WERI-Rb-1 (cell line): ENCODE data around the gene MZB1.

Experiments used
- DNase-seq: peaks from one replicate; pipeline ENCODE4 v3.0.0-alpha.2; 2020
- H3K27ac ChIP-seq: fragments of 250-450 bp; sonication (Bioruptor Pico); 2 replicates; pipeline ENCODE4 v1.5.1; 2020; ENCODE audit warnings: mild to moderate bottlenecking, moderate library complexity
- H3K27me3 ChIP-seq: fragments of 250-450 bp; sonication (Bioruptor Pico); 2 replicates; pipeline ENCODE4 v1.5.1; 2021; ENCODE audit warnings: mild to moderate bottlenecking, low read depth, moderate library complexity; ENCODE audit not compliant: insufficient read depth, severe bottlenecking
- H3K36me3 ChIP-seq: fragments of 250-450 bp; sonication (Bioruptor Pico); 2 replicates; pipeline ENCODE4 v1.5.1; 2020; ENCODE audit warnings: mild to moderate bottlenecking, moderate library complexity
- H3K4me3 ChIP-seq: 2 replicates; pipeline ENCODE4 v1.5.1; 2011; ENCODE audit warnings: low read depth, mild to moderate bottlenecking, control low read depth, low read length
- H3K9me3 ChIP-seq: fragments of 250-450 bp; sonication (Bioruptor Pico); 2 replicates; pipeline ENCODE4 v1.5.1; 2021; ENCODE audit warnings: mild to moderate bottlenecking, moderate library complexity; ENCODE audit not compliant: severe bottlenecking
- TF ChIP-seq, protein P1 (sequence below): IDR thresholded peaks from 2 replicates; pipeline ENCODE4 v1.5.1; 2011; ENCODE audit warnings: low read depth, mild to moderate bottlenecking, control low read depth, inconsistent platforms, low read length

MZB1 gene

DNA sequence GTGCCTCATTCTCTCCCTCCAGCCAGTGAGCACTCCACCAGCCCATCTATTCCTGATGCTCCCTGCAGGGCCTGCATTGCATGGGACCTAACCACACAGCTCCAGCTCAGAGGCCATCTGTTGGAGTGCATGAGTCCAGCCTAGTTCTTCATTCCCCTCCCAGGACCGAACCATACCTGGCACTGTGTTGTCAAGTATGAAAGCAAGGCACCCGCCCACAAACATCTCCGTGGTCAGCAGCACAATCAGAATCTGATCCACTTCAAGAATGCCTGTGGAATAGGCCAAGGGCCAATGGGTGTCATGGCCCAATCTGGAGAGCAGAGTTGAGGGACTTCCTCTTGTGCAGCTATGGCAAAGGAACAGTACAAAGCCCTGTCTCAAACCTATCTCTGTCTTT lies 12.5 kb downstream of the MZB1 start:
- Histone ChIP-seq H3K36me3 (peaks cover 7% of the 10 kb centered on the region; the same call in 1 of the 2 replicates), H3K27me3 (no peaks in the 10 kb centered on the region), H3K27ac (no peak overlapping the region), H3K4me3 (no peak overlapping the region), H3K9me3 (no peaks in the 10 kb centered on the region)
- TF ChIP-seq, protein P1, sequence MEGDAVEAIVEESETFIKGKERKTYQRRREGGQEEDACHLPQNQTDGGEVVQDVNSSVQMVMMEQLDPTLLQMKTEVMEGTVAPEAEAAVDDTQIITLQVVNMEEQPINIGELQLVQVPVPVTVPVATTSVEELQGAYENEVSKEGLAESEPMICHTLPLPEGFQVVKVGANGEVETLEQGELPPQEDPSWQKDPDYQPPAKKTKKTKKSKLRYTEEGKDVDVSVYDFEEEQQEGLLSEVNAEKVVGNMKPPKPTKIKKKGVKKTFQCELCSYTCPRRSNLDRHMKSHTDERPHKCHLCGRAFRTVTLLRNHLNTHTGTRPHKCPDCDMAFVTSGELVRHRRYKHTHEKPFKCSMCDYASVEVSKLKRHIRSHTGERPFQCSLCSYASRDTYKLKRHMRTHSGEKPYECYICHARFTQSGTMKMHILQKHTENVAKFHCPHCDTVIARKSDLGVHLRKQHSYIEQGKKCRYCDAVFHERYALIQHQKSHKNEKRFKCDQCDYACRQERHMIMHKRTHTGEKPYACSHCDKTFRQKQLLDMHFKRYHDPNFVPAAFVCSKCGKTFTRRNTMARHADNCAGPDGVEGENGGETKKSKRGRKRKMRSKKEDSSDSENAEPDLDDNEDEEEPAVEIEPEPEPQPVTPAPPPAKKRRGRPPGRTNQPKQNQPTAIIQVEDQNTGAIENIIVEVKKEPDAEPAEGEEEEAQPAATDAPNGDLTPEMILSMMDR: no peak
- no peak for DNase-seq

DNA sequence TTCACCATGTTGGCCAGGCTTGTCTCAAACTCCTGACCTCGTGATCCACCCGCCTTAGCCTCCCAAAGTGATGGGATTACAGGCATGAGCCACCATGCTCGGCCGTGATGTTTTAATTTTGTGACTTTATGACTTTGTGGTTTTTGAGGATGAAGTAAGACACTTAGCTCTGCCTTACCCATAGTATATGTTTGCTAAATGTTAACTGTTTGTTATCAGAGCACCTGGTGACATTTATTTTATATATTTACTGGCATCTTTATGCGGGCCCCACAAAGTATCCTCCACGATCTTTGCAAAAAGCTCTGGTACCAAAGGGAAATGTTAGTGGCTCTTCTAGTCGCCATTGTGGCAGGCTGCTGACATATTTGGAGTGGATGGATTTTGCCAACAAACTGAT lies 13.3 kb downstream of the MZB1 start:
- TF ChIP-seq, protein P1: no peak
- no peak overlapping the region for H3K27ac ChIP-seq
- peaks cover 14% of the 10 kb centered on the region for H3K36me3 ChIP-seq
- no peaks in the 10 kb centered on the region for H3K9me3 ChIP-seq
- H3K4me3 ChIP-seq: no peak overlapping the region
- DNase-seq: no peak
- no peaks in the 10 kb centered on the region for H3K27me3 ChIP-seq

DNA sequence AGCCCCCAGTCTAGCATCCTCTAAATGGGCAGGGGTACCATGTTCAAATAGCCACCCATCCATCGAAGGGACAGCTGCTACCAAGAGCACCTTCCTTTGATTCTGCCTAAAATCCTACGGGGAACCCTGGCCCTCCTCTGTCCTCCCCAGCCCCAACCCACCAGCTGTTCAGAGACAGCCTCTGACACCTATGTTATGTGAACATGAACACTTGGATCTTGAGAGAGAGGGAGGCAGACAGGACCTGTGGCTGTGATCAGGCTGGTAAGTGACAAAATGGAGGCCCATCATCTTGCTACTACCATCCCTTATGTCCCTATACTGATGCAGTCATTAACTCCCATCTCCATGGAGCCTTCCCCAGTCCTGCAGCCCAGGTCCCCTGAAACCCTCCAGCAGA lies 14.8 kb downstream of the MZB1 start:
- no peak overlapping the region for H3K27ac ChIP-seq

DNA sequence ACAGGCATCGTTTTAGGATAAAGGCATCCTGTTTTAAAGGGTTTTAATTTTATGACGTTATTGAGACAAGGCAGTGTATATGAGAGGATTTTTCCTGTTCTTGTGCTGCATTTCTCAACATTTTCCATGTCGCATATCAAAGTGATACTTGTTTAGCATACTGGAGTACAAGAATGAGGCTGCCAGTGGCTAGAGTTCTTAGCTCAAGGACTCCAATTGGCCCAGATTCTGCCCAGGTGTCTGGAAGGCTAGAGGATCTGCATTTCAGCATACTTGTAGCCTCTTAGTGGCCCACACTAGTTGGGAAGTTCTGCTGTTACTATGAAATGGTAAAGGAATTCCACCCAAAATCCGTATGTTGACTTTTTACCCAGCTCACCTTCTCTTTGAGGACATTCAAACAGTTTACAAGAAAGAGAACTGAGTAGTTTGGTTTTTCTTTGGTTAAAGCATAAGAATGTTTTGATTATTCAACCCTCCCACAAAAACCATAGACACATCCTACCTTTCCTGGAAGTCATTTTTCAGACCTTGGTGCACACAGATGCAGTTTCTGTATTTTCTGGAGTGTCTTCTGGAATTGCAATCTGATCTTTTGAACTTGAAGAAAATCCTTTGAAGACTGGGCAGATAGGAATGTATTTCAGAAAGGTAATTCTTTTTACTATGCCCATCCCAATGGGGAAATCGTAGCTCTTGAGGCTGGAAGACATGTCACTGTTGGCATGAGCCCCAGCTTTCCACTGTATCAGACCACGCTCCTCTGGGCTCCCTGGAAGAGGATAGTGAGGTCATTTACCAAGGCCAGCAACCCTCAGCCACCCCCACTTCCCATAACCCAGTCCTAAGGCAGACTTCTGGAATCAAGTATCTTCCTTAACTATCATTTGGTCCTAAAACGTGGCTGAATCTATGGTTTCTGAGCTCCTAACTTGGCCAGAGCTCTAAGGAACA lies 18.0 kb downstream of the MZB1 start:
- H3K36me3 ChIP-seq: peaks cover 50% of the 10 kb centered on the region
- H3K9me3 ChIP-seq: no peaks in the 10 kb centered on the region
- H3K4me3 ChIP-seq: no peak overlapping the region
- no peak for DNase-seq
- H3K27me3 ChIP-seq: no peaks in the 10 kb centered on the region
- H3K27ac ChIP-seq: no peak overlapping the region
- TF ChIP-seq, protein P1: no peak

More for the DNA sequence above, 14.8 kb downstream of the MZB1 start:
- TF ChIP-seq, protein P1: no peak
- Histone ChIP-seq H3K27me3 (no peaks in the 10 kb centered on the region), H3K4me3 (no peak overlapping the region), H3K36me3 (peaks cover 25% of the 10 kb centered on the region), H3K9me3 (no peaks in the 10 kb centered on the region)
- no peak for DNase-seq

DNA sequence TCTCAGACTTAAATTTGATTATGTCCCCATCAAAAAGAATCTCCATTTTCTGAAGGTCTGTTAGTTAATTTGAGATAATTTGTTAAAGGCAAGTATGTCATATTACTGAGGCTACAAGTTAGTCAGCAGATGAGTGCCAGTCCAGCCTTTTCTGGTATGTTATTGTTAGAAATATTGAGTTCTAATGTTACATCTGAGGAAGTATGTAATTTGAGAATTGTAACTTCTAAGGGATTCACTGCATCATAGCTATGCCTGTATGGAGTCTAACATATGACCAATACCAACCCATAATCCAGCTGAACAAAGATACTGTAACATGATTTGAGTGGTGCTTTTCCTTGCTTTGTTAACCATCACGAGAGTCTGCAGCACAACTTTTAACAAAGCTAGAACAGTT lies 20.5 kb downstream of the MZB1 start:
- Histone ChIP-seq H3K27ac (no peak overlapping the region), H3K4me3 (no peak overlapping the region), H3K27me3 (no peaks in the 10 kb centered on the region), H3K9me3 (no peaks in the 10 kb centered on the region), H3K36me3 (peaks cover 74% of the 10 kb centered on the region)
- no peak for DNase-seq
- TF ChIP-seq, protein P1: no peak
